Suprapubic skin (tissue), 4 donors: Measurements from ENCODE around the gene TACR1. TPM values are rescaled to one million over a fixed set of nuclear protein-coding genes. Genes with fewer than 3 reads are reported as not detected.

Experiments
- DNase-seq, 2 donors: peaks; one replicate each; pipeline ENCODE4 v3.0.0-alpha.2; 2019; ENCODE audit warnings: low spot score in 2 of 2
- H3K27ac ChIP-seq: fragments of 200-600 bp; sonication (generic); one replicate; pipeline ENCODE4 v1.5.1; 2019
- H3K27me3 ChIP-seq: fragments of 200-600 bp; sonication (generic); one replicate; pipeline ENCODE4 v1.5.1; 2019
- H3K36me3 ChIP-seq: fragments of 200-600 bp; sonication (generic); one replicate; pipeline ENCODE4 v1.5.1; 2019
- H3K4me1 ChIP-seq: fragments of 200-600 bp; sonication (generic); one replicate; pipeline ENCODE4 v1.5.1; 2019
- H3K4me3 ChIP-seq: fragments of 200-600 bp; sonication (generic); one replicate; pipeline ENCODE4 v1.5.1; 2019; ENCODE audit warnings: mild to moderate bottlenecking
- H3K9me3 ChIP-seq: fragments of 200-600 bp; sonication (generic); one replicate; pipeline ENCODE4 v1.5.1; 2019
- EP300 ChIP-seq: sonication (generic); formaldehyde crosslinking; IDR thresholded peaks from one replicate; pipeline ENCODE4 v1.6.1; 2017; ENCODE audit warnings: antibody characterized with exemption
- POLR2A ChIP-seq, 2 donors: fragments of 450-650 bp; IDR thresholded peaks; one replicate each; pipeline ENCODE4 v1.6.1; 2017; ENCODE audit warnings: antibody characterized with exemption in 2 of 2, mild to moderate bottlenecking in 2 of 2, moderate library complexity in 2 of 2
- POLR2AphosphoS5 ChIP-seq, 3 donors: sonication (generic); formaldehyde crosslinking; IDR thresholded peaks; one replicate each; pipeline ENCODE4 v1.6.1; 2017; ENCODE audit warnings: antibody characterized with exemption in 3 of 3
- WGBS: methylation state at CpG from one replicate; pipeline ENCODE4 v1.1.5; 2018; 5-methylcytosine and 5-hydroxymethylcytosine counted together
- total RNA-seq, 4 donors: library from RNA; depleted of rRNA; stranded (reverse); fragments of >200 nt; gene quantifications; one replicate each; pipeline ENCODE4 v1.1.0, GENCODE V29; 2016
- TF ChIP-seq, protein P1 (sequence below), 2 donors: fragments of 200-600 bp in 1 of 2; fragments of 450-650 bp in 1 of 2; sonication (generic) in 1 of 2; IDR thresholded peaks; one replicate each; pipeline ENCODE4 v1.5.1; 2016 to 2019; ENCODE audit warnings: antibody characterized with exemption in 2 of 2, mild to moderate bottlenecking in 1 of 2, moderate library complexity in 1 of 2

The TACR1 gene
- total RNA-seq, 4 donors from 2014 or later = 0.55 to 4.8 (median 2.4) TPM

DNA sequence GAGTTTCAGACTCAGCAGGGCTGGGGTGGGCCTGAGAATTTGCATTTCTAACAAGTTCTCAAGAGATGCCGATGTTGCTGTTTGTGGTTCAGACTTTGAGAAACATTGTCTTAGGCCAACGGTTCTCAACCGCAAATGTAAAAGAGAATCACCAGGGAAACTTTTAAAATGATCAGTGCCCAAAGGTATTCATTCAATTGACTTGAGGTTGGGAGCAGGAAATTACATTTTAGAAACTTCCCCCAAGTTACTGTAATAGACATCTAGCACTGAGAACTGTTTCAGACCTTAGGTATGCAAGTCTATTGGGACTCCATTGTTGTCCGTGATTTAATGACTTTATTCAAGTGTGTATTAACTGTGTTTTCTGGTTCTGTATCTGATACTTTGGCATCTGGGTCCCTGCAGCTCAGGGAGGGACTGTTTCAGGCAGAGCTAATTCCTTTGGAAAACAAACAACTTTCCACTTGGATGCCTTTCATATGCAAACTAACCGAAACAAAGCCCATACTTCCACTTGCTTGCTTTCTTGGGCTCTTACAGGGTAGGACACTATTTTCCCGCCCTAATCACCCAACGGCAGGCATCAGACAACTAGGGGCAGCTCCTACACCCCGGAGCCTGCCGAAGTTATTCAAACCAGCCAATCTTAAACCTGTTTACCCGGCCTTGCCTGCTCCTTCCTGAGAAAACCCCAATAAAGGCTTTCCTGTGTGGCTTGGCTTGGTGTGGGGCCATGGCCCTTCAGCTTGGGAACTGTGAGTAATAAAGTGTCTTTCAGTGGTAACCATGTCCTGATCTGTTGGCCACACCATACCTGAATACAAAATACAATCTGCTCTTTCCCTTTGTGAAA is 143.3 kb downstream of the TACR1 start:
- 59% methylated on average over 10 of the region's 10 CpGs for WGBS
- no peak for DNase-seq
- no peak for TF ChIP-seq EP300
- TF ChIP-seq POLR2AphosphoS5 (IDR thresholded peaks at IDR 0.05) = no peak
- TF ChIP-seq, protein P1, sequence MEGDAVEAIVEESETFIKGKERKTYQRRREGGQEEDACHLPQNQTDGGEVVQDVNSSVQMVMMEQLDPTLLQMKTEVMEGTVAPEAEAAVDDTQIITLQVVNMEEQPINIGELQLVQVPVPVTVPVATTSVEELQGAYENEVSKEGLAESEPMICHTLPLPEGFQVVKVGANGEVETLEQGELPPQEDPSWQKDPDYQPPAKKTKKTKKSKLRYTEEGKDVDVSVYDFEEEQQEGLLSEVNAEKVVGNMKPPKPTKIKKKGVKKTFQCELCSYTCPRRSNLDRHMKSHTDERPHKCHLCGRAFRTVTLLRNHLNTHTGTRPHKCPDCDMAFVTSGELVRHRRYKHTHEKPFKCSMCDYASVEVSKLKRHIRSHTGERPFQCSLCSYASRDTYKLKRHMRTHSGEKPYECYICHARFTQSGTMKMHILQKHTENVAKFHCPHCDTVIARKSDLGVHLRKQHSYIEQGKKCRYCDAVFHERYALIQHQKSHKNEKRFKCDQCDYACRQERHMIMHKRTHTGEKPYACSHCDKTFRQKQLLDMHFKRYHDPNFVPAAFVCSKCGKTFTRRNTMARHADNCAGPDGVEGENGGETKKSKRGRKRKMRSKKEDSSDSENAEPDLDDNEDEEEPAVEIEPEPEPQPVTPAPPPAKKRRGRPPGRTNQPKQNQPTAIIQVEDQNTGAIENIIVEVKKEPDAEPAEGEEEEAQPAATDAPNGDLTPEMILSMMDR (IDR thresholded peaks at IDR 0.05) = no peak
- TF ChIP-seq POLR2A (IDR thresholded peaks at IDR 0.05) = no peak

DNA sequence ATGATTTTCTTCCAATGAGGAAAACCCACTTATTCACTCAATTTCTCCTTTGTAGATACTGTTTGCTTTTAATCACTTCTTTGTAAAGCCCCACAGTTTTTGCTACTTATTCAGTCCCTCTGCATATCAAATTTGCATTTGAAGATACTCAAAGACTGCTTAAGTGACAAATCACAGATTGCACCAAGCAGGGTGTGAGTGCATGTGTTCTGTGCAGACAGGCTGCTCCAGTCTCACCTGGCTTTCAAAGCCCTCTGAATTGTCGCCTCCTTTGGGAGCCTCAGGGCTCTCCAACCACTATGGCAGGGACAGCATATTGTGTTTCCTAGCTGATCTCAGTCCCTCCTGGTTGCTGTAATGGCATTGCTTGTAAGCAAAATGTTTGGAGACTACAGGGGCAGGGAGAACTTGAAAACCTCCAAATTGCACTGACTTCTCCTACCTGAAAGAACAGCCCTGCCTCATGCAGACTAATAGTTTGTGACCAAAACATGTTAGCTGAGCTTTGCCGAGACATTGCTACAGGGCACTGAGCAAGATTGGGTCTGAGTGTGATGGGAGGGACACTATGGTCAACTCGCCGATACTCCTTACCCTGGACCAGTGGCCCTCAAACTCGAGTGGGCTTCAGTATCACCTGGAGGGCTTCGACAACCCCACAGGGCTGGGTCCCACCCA is 144.0 kb downstream of the TACR1 start:
- no peaks in the 10 kb centered on the region for H3K4me1 ChIP-seq
- no peak for TF ChIP-seq EP300
- TF ChIP-seq POLR2AphosphoS5 (IDR thresholded peaks at IDR 0.05) = no peak
- TF ChIP-seq, protein P1 (IDR thresholded peaks at IDR 0.05) = no peak
- no peak for TF ChIP-seq POLR2A (IDR thresholded peaks at IDR 0.05)
- no peaks in the 10 kb centered on the region for H3K27me3 ChIP-seq
- WGBS = 75% methylated on average over 5 of the region's 6 CpGs
- DNase-seq = no peak
- H3K27ac ChIP-seq = no peak overlapping the region
- H3K9me3 ChIP-seq = no peaks in the 10 kb centered on the region
- no peak overlapping the region for H3K4me3 ChIP-seq
- H3K36me3 ChIP-seq = no peaks in the 10 kb centered on the region

More for the DNA sequence above, 143.3 kb downstream of the TACR1 start:
- peak overlapping the region; percentile 29 for H3K27ac ChIP-seq
- no peaks in the 10 kb centered on the region for H3K4me1 ChIP-seq
- no peaks in the 10 kb centered on the region for H3K9me3 ChIP-seq
- no peaks in the 10 kb centered on the region for H3K36me3 ChIP-seq
- no peaks in the 10 kb centered on the region for H3K27me3 ChIP-seq
- H3K4me3 ChIP-seq = no peak overlapping the region

DNA sequence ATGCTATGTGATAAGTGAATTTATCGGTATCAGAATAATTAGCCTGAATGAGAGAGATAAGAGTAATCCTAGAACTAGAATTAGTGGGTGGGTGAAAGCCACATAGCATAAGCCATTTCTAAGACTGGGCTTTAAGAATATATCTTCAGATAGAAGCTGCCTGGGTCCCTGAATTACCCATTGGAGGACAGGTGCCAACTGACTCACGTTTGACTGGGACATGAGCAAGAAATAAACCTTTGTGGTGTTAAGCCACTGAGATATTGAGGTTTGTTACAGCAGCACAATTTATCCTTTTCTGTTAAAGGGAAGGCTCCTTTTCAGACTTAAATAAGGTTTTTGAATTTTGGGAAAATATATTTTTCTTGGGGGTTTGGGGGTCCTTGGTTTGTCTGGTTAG is 145.0 kb downstream of the TACR1 start:
- Histone ChIP-seq H3K27me3 (no peaks in the 10 kb centered on the region), H3K9me3 (no peaks in the 10 kb centered on the region), H3K4me3 (no peak overlapping the region), H3K27ac (no peak overlapping the region), H3K4me1 (no peaks in the 10 kb centered on the region), H3K36me3 (no peaks in the 10 kb centered on the region)
- TF ChIP-seq POLR2A (IDR thresholded peaks at IDR 0.05) = no peak
- no peak for TF ChIP-seq EP300
- 73% methylated on average over 2 of the region's 2 CpGs for WGBS
- DNase-seq = no peak

DNA sequence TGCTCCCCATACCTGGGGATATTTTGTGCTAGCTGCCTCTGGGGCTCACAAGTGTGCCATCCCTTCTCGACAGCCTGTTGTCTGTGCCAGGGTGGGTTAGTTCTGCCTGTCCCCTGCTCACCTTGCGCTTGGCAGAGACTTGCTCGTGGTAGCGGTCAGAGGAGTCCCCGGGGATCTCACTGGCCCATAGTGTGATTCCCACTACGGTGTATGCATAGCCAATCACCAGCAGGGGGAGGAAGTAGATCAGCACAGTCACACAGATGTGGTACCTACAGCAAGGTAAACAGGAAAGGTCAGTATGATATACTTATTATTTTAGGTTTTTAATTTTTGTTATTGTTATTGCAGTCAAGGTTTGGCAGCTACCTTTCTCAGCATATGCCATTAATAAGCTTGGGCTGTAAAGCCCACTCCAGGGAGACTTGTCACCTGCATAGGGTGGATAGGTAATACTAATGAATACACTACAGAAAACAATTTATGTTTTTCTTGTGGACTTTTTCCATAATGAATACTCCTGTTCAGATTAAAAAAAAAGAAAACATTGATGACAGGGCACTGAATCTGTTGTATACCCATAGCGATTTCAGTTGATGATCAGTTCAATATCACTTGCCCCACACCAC is 145.7 kb downstream of the TACR1 start:
- H3K27ac ChIP-seq = no peak overlapping the region

DNA sequence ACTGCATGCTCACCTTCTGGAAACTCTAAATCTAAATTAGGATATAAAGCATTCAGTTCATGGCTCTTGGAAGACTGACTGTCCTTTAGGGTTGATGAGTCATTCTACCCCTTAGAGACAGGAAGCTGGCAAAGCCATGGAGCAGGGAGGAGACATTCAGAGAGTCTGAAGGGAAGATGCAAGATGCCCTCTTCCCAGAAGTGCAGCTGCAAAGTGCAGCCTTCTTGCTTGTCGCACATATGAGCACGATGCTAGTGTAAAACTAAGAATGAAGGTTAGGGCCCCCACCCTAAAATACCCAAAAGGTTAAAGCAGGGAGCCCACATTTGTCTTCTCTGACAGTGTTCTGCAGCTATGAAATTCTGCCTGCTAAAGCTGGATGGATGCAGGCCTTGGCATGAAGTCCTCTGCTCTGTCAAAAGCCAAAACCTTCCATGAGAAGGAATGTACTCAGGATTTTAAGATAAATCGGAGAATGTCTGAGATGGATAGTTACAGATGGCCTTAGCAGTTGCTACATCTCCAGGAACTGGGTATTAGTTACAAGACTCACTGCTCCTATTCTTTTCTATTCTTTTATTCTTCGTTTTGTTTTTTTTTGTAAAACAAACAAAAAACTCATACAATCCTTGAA is 151.2 kb downstream of the TACR1 start:
- no peaks in the 10 kb centered on the region for H3K9me3 ChIP-seq
- 50% methylated on average over 4 of the region's 4 CpGs for WGBS
- H3K27ac ChIP-seq = no peak overlapping the region
- H3K36me3 ChIP-seq = no peaks in the 10 kb centered on the region
- H3K4me3 ChIP-seq = no peak overlapping the region
- H3K4me1 ChIP-seq = no peaks in the 10 kb centered on the region
- TF ChIP-seq POLR2A (IDR thresholded peaks at IDR 0.05) (no peak), EP300 (no peak)
- DNase-seq = no peak
- H3K27me3 ChIP-seq = no peaks in the 10 kb centered on the region

More for the DNA sequence above, 145.7 kb downstream of the TACR1 start:
- Histone ChIP-seq H3K4me3 (no peak overlapping the region), H3K27me3 (no peaks in the 10 kb centered on the region), H3K4me1 (no peaks in the 10 kb centered on the region), H3K36me3 (no peaks in the 10 kb centered on the region), H3K9me3 (no peaks in the 10 kb centered on the region)
- no peak for TF ChIP-seq EP300
- TF ChIP-seq POLR2A (IDR thresholded peaks at IDR 0.05) = no peak
- TF ChIP-seq, protein P1 (IDR thresholded peaks at IDR 0.05) = peak in 1 of 2 donors; percentile 45
- no peak for TF ChIP-seq POLR2AphosphoS5 (IDR thresholded peaks at IDR 0.05)
- DNase-seq = no peak
- WGBS = 62% methylated on average over 6 of the region's 7 CpGs
